ENCODE measurements around the gene DYNLRB2. TPM values are rescaled to one million over a fixed set of nuclear protein-coding genes. Genes with fewer than 3 reads are reported as not detected.

The DYNLRB2 gene
- total and polyA plus RNA-seq, 10 of the 15 experiments (the other 5 are each of a cell fraction or from before 2014, with no cell fraction given) = 0.21 to 1.2 (median 0.40) TPM; not detected in 5

DNA sequence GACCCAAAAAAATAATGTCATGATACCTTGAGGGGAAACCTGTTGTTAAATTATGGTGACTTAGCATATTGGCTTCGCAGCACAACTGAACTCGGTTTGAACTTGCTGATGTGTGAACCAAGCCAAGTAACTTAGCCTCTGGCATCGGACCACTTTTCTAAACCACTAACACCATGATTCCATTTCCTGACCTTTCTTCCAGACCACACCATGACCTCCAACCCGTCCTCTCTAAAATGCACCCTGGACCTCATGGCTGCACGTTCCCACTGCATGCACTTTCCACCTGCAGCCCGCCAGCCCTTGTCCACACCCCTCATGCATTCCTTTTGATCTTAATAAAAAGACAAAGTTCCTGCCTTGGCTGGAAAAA is 29.3 kb downstream of the DYNLRB2 start:
- Histone ChIP-seq H3K9me3 (replicated peaks; ENCODE audit: control insufficient read depth, insufficient read depth, low read length) (no peaks in the 10 kb centered on the region; the same call in 1 of the 3 replicates), H2AFZ (ENCODE audit: control insufficient read depth, low read depth, low read length) (no peak overlapping the region), H3K27ac (ENCODE audit: control insufficient read depth, insufficient read depth) (no peak overlapping the region), H3K27me3 (replicated peaks in 1 of 2; ENCODE audit: control insufficient read depth in 2 of 2, insufficient read depth in 2 of 2, low read length in 1 of 2) (no peaks in the 10 kb centered on the region), H3K9ac (ENCODE audit: control insufficient read depth, insufficient read depth, low read length) (no peak overlapping the region), H3K4me3 (no peak overlapping the region), H3K4me1 (ENCODE audit: control insufficient read depth, insufficient read depth, low read length) (no peaks in the 10 kb centered on the region; the same call in 1 of the 2 replicates), H3K4me2 (ENCODE audit: control insufficient read depth, insufficient read depth) (no peak overlapping the region), H3K36me3 (ENCODE audit: control insufficient read depth in 2 of 2, insufficient read depth in 2 of 2, low read length in 1 of 2) (no peaks in the 10 kb centered on the region), H3K79me2 (ENCODE audit: control insufficient read depth, insufficient read depth, low read length) (no peaks in the 10 kb centered on the region), H4K20me1 (ENCODE audit: control insufficient read depth, insufficient read depth) (no peaks in the 10 kb centered on the region)
- DNase-seq (ENCODE audit: low read depth, low spot score) = no peak
- POLR2A ChIA-PET = interaction anchor here (0.6 kb wide), 1 partner anchor 478 kb away, joined by 4 read pairs; no protein-coding TSS in a partner anchor
- TF ChIP-seq ETV6 (conservative IDR thresholded peaks at IDR 0.05 in 1 of 2, IDR thresholded peaks at IDR 0.05 in 1 of 2; ENCODE audit: borderline replicate concordance in 1 of 2, low read depth in 1 of 2) (peak in 1 of 2 experiments; percentile 14; a peak in 1 of 4 replicates), NFIC (IDR thresholded peaks at IDR 0.05; ENCODE audit: low read depth, low read length) (0 out of 2 replicates have a peak, but pooled peaks have one; percentile 30), CBX5 (IDR thresholded peaks at IDR 0.05; ENCODE audit: low read depth) (no peak), HDGF (IDR thresholded peaks at IDR 0.05) (no peak), FOXM1 (IDR thresholded peaks at IDR 0.05; ENCODE audit: low read depth, low read length) (0 out of 2 replicates have a peak, but pooled peaks have one; percentile 23)
- RAD21 ChIA-PET (ENCODE audit: unreplicated experiment) = no interaction called here
- intact Hi-C loops (cut with micrococcal nuclease; ENCODE audit: unreplicated experiment) (no loop called here), in situ Hi-C loops (cut with MboI) (no loop called here)
- BruUV-seq (replicated peaks) = no TSS peak
- no peak for ATAC-seq
- no peak for FAIRE-seq
- CTCF ChIA-PET = no interaction called here
- 27% methylated on average over 6 of the region's 6 CpGs for WGBS (ENCODE audit: insufficient coverage, insufficient replicate concordance, low lambda C conversion rate, missing lambda C conversion rate)
- SMC1A ChIA-PET (ENCODE audit: uncharacterized antibody, unreplicated experiment) = no interaction called here

DNA sequence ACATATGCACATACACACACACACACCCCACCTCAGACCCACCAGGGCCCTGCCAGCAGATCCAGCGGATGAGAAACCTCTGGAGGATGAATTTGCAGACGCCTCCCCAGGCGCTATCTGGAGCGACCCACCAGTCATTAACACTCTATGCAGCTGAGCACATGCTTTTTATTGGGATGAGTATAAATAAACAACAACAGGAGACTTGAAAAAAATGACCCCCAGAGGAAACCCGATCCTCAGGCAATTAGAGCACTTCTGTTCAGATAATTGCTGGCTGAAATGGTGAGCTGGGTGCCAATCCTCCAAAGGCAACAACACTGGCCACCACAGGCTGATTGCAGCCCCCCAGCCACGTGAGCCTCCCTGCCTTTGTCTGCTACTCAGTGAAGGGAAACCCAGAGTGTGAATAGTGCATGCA is 32.9 kb downstream of the DYNLRB2 start:
- H3K4me2 ChIP-seq (ENCODE audit: control insufficient read depth, insufficient read depth) = no peak overlapping the region
- H3K4me3 ChIP-seq = no peak overlapping the region
- H4K20me1 ChIP-seq (ENCODE audit: control insufficient read depth, insufficient read depth) = no peaks in the 10 kb centered on the region
- ChIA-PET POLR2A (no interaction called here), RAD21 (ENCODE audit: unreplicated experiment) (no interaction called here), SMC1A (ENCODE audit: uncharacterized antibody, unreplicated experiment) (interaction anchor here (1.0 kb wide), 1 partner anchor 150 kb away, joined by 5 read pairs; no protein-coding TSS in a partner anchor), CTCF (no interaction called here)
- DNase-seq (ENCODE audit: low read depth, low spot score) = no peak
- intact Hi-C loops (cut with micrococcal nuclease; ENCODE audit: unreplicated experiment) (no loop called here), in situ Hi-C loops (cut with MboI) (no loop called here)
- H3K27ac ChIP-seq (ENCODE audit: control insufficient read depth, insufficient read depth) = no peak overlapping the region
- 53% methylated on average over 6 of the region's 6 CpGs for WGBS (ENCODE audit: insufficient coverage, insufficient replicate concordance, low lambda C conversion rate, missing lambda C conversion rate)
- no peak for ATAC-seq
- no peaks in the 10 kb centered on the region; the same call in 1 of the 2 replicates for H3K4me1 ChIP-seq (ENCODE audit: control insufficient read depth, insufficient read depth, low read length)
- no peak overlapping the region for H2AFZ ChIP-seq (ENCODE audit: control insufficient read depth, low read depth, low read length)
- no peaks in the 10 kb centered on the region for H3K27me3 ChIP-seq (replicated peaks in 1 of 2; ENCODE audit: control insufficient read depth in 2 of 2, insufficient read depth in 2 of 2, low read length in 1 of 2)
- FAIRE-seq = no peak
- TF ChIP-seq, protein P1, sequence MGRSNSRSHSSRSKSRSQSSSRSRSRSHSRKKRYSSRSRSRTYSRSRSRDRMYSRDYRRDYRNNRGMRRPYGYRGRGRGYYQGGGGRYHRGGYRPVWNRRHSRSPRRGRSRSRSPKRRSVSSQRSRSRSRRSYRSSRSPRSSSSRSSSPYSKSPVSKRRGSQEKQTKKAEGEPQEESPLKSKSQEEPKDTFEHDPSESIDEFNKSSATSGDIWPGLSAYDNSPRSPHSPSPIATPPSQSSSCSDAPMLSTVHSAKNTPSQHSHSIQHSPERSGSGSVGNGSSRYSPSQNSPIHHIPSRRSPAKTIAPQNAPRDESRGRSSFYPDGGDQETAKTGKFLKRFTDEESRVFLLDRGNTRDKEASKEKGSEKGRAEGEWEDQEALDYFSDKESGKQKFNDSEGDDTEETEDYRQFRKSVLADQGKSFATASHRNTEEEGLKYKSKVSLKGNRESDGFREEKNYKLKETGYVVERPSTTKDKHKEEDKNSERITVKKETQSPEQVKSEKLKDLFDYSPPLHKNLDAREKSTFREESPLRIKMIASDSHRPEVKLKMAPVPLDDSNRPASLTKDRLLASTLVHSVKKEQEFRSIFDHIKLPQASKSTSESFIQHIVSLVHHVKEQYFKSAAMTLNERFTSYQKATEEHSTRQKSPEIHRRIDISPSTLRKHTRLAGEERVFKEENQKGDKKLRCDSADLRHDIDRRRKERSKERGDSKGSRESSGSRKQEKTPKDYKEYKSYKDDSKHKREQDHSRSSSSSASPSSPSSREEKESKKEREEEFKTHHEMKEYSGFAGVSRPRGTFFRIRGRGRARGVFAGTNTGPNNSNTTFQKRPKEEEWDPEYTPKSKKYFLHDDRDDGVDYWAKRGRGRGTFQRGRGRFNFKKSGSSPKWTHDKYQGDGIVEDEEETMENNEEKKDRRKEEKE (IDR thresholded peaks at IDR 0.05) = no peak
- no peak for TF ChIP-seq BHLHE40 (IDR thresholded peaks at IDR 0.05; ENCODE audit: borderline replicate concordance in 1 of 2, low read depth in 2 of 2, low read length in 1 of 2)
- TF ChIP-seq NR2C2 (IDR thresholded peaks at IDR 0.05; ENCODE audit: borderline replicate concordance, control insufficient read depth, insufficient read length, low read depth) = no peak
- no peak for TF ChIP-seq RFX5 (IDR thresholded peaks at IDR 0.05; ENCODE audit: low read depth, low read length)
- no peak overlapping the region for H3K9ac ChIP-seq (ENCODE audit: control insufficient read depth, insufficient read depth, low read length)
- no TSS peak for BruUV-seq (replicated peaks)
- no peaks in the 10 kb centered on the region for H3K36me3 ChIP-seq (ENCODE audit: control insufficient read depth in 2 of 2, insufficient read depth in 2 of 2, low read length in 1 of 2)
- H3K79me2 ChIP-seq (ENCODE audit: control insufficient read depth, insufficient read depth, low read length) = no peaks in the 10 kb centered on the region
- H3K9me3 ChIP-seq (replicated peaks; ENCODE audit: control insufficient read depth, insufficient read depth, low read length) = no peaks in the 10 kb centered on the region; the same call in 1 of the 3 replicates
